GM18508 (cell line): ENCODE results near the gene SCN4A.
"Not testable (repeated sequence)": the region's sequence is repeated elsewhere in the genome, so short reads cannot be mapped to it uniquely, and the experiment has no call there.

ENCODE experiments used
- ATAC-seq: cut with Tn5 transposase; IDR thresholded peaks from one replicate; pipeline ENCODE4 v1.9.1; 2021; ENCODE audit warnings: moderate number of reproducible peaks; ENCODE audit not compliant: insufficient read depth, unreplicated experiment

Gene SCN4A

GRCh38 chr17:63896524-63897354, 76.0 kb downstream of the SCN4A start, which contains the start of gene CSH1:
Gene CSH1, minus strand, starts transcription at chr17:63896574. Its CDS starts 63 bp downstream, at chr17:63896511.
- ATAC-seq: not testable (repeated sequence)

DNA sequence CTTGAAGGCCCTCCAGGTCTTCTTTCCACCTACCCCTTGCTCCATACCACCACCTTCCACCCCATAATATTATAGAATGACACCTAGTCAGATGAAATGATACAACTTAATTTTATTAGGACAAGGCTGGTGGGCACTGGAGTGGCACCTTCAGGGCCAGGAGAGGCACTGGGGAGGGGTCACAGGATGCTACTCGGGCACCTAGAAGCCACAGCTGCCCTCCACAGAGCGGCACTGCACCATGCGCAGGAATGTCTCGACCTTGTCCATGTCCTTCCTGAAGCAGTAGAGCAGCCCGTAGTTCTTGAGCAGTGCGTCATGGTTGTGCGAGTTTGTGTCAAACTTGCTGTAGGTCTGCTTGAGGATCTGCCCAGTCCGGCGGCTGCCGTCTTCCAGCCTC, 77.9 kb downstream of the SCN4A start:
- ATAC-seq: not testable (repeated sequence)

- not testable (repeated sequence) for ATAC-seq
Observed at GRCh38 chr17:63894021-63894420, 78.7 kb downstream of the SCN4A start.

- ATAC-seq: not testable (repeated sequence)
Observed at GRCh38 chr17:63892316-63893037, 80.2 kb downstream of the SCN4A start.

DNA sequence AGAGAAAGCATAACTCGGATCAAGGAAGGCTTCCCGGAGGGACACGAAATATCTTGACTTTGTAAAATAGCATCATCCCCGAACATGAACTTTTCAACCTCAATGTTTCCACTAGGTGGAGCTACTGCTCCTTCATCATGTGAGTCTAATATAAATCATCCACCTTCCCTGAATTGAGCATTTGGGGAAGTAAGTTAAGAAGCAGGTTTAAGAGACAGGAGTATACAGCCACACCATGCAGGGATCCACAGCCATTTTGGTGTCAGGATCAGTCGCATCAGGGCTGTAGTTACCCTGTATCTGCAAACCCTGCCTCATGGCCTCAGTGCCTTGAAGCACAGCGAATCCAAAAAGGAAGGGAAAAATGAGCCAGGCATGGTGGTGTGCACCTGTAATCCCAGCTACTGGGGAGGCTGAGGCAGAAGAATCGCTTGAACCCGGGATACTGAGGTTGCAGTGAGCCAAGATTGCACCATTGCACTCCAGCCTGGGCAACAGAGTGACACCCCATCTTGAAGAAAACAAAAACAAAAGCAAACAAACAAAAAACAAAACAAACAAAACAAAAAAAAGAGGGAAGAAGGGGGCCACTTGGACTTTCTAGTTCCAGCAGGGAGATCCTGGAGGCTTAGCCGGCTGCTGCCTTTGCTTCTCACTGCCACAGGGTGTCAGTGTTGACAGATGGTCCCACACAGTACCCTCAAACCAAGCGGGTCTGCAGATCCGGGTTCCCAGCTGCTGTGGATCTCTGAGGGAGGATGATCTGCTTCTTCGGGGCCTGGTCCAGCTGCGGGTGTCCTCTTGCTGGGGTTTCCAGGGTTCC, 83.5 kb downstream of the SCN4A start:
- not testable (repeated sequence) for ATAC-seq
